CD4-positive, alpha-beta T cell treated with Interferon alpha-2 for 1 hour (primary cell): ENCODE measurements around the gene SYNE3.

Experiments
- DNase-seq, 2 donors: peaks; one replicate each; pipeline ENCODE4 v3.0.0-alpha.2; 2020 to 2022

Gene SYNE3, protein sequence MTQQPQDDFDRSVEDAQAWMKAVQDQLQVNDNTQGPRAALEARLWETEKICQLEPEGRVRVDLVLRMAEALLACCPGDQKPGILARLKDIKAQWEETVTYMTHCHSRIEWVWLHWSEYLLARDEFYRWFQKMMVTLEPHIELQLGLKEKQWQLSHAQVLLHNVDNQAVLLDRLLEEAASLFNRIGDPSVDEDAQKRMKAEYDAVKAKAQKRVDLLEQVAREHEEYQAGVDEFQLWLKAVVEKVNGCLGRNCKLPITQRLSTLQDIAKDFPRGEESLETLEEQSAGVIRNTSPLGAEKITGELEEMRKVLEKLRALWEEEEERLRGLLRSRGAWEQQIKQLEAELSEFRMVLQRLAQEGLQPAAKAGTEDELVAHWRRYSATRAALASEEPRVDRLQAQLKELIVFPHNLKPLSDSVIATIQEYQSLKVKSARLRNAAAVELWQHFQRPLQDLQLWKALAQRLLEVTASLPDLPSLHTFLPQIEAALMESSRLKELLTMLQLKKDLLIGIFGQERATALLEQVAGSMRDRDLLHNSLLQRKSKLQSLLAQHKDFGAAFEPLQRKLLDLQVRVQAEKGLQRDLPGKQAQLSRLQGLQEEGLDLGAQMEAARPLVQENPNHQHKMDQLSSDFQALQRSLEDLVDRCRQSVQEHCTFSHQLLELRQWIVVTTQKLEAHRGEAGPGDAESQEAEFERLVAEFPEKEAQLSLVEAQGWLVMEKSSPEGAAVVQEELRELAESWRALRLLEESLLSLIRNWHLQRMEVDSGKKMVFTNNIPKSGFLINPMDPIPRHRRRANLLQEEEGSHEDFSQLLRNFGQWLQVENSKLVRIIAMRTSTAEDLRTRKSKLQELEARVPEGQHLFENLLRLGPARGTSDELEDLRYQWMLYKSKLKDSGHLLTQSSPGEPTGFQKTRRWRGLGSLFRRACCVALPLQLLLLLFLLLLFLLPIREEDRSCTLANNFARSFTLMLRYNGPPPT

GRCh38 chr14:95516554-95517181, at the start of gene SYNE3:
Gene SYNE3 (minus strand): TSS chr14:95516650. CDS start chr14:95475821, 40,829 bp downstream.
- peak; percentile 37 to 71 for DNase-seq

GRCh38 chr14:95564060-95564459, 47.6 kb upstream of the SYNE3 start:
- DNase-seq = no peak

- no peak for DNase-seq
Measured at GRCh38 chr14:95562892-95563685, 46.6 kb upstream of the SYNE3 start.

DNA sequence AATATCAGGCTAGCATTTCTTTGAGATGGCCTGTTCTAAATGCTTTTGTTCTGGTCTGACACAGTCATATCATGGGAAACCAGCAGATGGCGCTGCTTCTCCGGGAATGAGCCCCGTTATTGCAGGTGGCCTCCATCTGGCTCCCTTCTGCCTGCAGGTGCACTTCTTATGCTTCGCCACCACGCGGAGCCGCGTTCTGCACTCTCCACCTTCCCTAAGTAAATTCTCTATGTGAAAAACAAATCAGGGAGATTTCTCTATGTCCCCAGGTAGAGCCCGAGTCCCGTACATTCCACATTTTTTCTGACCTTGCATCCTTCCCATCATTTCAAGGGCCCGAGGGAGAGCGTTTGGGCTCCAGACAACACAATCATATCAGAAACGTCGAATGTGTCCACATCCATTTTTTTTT, 44.6 kb upstream of the SYNE3 start:
- DNase-seq = peak; percentile 83

- no peak for DNase-seq
Measured at GRCh38 chr14:95559203-95559602, 42.8 kb upstream of the SYNE3 start.

DNA sequence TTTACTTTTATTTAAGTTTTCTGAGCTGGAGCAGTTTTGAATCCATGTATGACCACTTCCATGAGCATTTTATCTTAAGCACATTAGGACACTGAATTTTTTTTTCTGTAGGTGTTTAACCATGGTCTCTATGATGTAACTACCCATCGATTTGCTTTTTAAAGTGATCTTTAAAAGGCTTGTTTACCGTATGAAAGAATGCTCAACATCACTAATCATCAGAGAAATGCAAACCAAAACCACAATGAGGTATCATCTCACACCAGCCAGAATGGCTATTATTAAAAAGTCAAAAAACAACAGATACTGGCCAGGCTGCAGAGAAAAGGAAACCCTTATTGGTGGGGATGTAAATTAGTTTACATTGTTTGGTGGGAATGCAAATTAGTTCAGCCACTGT, 41.4 kb upstream of the SYNE3 start:
- no peak for DNase-seq

- DNase-seq = no peak
Measured at GRCh38 chr14:95557291-95557690, 40.8 kb upstream of the SYNE3 start.

- no peak for DNase-seq
Measured at GRCh38 chr14:95555053-95555452, 38.6 kb upstream of the SYNE3 start.

DNA sequence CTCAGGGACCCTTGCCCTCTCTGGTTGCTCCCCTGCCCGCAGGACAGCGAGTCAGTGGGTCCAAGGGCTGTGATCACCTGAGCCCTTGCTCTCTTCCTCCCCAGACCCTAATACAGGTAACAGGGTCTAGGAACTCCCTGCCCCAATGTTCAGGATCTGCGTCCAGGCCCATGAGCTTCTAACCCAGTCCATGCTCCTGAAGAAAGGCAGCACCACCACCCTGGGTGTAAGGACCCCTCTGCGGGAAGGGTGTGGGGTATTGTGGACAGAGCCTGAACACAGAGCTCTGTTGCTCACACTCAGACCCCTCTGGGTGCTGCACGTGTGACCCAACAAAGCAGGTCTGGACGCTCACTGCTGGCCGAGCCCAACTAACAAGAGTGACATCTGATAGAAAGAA, 36.7 kb upstream of the SYNE3 start:
- no peak for DNase-seq

- no peak for DNase-seq
Measured at GRCh38 chr14:95551435-95551834, 35.0 kb upstream of the SYNE3 start.

DNA sequence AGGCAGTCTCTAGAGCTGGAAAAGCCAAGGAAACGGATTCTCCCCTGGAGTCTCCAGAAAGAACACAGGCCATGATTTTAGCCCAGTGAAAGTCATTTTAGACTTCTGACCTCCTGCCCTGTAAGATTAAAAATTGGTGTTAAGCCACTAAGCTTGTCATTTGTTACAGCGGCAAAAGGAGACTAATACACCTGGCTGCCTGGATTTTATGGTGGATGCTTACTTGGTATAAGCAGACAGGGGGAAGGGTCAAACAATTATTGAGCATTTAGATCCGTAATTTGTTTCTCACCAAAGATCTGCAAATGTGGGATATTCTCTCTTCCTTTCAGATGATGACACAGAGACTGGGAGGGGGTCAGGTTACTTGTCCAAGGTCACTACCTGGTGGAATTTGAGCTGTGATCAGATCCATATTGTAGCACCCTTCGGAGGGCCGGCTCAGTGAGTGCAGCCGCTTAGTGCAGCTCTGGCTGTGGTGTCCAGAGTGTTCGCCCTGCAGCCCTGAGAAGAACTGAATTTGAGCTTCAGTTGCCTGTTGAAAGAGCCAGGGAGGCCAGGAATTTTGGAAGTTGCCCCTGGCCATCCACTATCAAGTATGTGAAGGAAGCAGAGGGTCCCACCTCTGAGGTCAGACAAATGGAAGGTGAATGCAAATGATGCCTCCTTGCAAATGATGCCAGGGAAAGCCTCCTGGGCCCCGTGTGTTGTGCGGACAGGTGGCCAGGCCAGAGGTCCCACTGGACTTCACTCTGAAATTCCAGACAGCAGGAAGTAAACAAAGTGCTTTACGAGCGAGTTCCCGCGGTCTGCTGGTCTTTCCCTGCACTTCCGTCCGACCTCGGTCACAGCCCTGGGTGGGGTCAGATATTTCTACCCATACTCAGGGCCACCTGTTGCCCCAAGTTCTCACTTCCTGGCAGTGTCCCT, 33.5 kb upstream of the SYNE3 start:
- DNase-seq = no peak

- DNase-seq = no peak
Measured at GRCh38 chr14:95548328-95548929, 32.0 kb upstream of the SYNE3 start.

DNA sequence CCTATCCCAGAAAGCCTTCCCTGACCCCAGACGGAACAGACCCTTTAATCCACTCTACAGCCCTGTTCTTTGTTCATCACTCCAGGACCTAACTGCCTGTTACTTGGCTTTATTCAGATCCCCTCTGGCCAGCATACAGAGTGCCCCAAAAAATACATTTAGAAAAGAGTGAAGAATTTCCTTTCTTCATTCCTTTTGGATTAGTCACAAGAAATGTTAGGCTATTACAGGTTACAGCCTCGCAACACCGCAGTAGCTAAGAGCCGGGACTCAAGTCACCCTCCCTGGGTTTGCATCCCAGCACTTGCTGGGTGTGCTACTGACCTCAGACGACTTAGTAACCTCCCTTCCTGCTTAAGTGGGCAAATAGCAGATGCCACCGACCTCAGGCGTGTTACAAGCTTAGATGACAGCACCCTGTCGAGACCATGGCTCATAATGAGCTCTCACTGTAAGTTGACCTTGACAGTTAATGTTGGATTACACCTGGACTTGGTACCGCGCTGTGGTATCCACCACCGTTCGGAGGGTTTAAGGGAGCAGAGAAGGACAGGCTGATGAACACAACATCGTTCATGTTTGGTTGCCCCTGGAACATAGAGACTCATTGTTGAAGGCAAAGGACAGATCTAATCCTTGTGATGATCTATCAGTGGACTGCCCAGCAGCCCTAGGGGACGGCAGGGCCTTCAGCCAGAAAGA, 31.3 kb upstream of the SYNE3 start:
- no peak for DNase-seq

- DNase-seq = no peak
Measured at GRCh38 chr14:95547272-95547625, 30.8 kb upstream of the SYNE3 start.

- DNase-seq = no peak
Measured at GRCh38 chr14:95545515-95546168, 29.2 kb upstream of the SYNE3 start.

GRCh38 chr14:95544588-95544987, 28.1 kb upstream of the SYNE3 start:
- DNase-seq = no peak

GRCh38 chr14:95543021-95543420, 26.6 kb upstream of the SYNE3 start:
- DNase-seq = no peak

- DNase-seq = no peak
Measured at GRCh38 chr14:95541932-95542930, 25.8 kb upstream of the SYNE3 start.
